ENCODE measurements around the gene ADARB2. TPM values are rescaled to one million over a fixed set of nuclear protein-coding genes. Genes with fewer than 3 reads are reported as not detected.

ADARB2 gene
- total and polyA plus RNA-seq, 4 experiments from 2014 or later, result 13.5 to 14.1 TPM; not detected in 2

DNA sequence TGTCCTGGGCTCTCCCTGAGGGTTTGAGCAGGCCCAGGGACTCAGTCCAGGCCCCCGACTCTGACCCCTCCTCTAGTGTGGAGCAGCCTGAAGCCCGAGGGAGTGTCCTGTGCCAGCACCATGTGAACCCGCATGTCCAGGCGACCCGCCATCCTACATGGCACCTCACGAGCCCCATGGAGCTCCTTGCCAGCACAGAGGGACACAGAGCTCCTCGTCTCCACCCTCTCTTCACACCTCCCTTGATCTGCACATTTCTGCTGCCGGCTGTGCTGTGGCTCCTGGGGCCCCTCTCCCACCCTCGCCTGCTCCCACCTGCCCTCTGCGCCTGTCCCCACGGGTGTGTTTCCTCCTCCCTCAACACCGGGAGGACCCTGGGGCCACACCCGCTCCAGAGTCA lies 103.5 kb downstream of the ADARB2 start:
- Histone ChIP-seq H3K4me1 (ENCODE audit: insufficient read depth, low read length) (no peaks in the 10 kb centered on the region), H3K27ac (ENCODE audit: low read depth, low read length) (no peak overlapping the region), H3K9me3 (ENCODE audit: control insufficient read depth in 1 of 2, low read length in 2 of 2) (no peaks in the 10 kb centered on the region), H3K4me3 (ENCODE audit: low read length in 2 of 2) (no peak overlapping the region), H3K27me3 (ENCODE audit: insufficient read depth, low read length) (no peaks in the 10 kb centered on the region), H3K36me3 (ENCODE audit: insufficient read depth, low read length) (no peaks in the 10 kb centered on the region)
- CTCF ChIA-PET (ENCODE audit: partially characterized antibody), result no interaction called here
- POLR2A ChIA-PET (ENCODE audit: partially characterized antibody), result no interaction called here
- H3K4me3 Mint-ChIP-seq, result no peak overlapping the region
- H3K9me3 Mint-ChIP-seq, result no peaks in the 10 kb centered on the region
- peaks cover 14% of the 10 kb centered on the region in 2 donors for H3K27me3 Mint-ChIP-seq
- peaks cover 0 to 7% (median 0%) of the 10 kb centered on the region in 4 donors for H3K4me1 Mint-ChIP-seq
- no peaks in the 10 kb centered on the region for H3K36me3 Mint-ChIP-seq
- DNase-seq, result no peak
- intact Hi-C loops (cut with micrococcal nuclease), result no loop called here
- peak overlapping the region in 1 of 7 donors; percentile 20 for H3K27ac Mint-ChIP-seq

DNA sequence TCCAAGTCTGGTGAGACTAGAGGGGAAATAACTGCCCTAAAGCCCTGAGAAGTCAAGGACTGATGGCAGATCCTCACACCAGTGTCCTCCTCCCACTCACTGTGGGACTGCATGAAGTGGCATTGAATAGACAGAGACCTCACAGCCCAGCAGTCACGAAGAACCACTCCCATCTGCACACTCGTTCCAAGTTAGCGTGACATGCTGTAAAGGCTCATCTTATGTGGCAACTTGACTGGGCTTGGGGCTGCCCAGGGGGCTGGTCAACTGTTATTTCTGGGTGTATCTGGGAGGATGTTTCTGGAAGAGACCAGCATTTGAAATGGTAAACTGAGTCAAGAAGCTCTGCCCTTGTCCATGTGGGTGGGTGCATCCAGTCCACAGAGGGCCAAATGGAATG lies 104.7 kb downstream of the ADARB2 start:
- Histone ChIP-seq H3K36me3 (ENCODE audit: insufficient read depth, low read length) (no peaks in the 10 kb centered on the region), H3K4me3 (ENCODE audit: low read length in 2 of 2) (no peak overlapping the region), H3K27ac (ENCODE audit: low read depth, low read length) (no peak overlapping the region), H3K4me1 (ENCODE audit: insufficient read depth, low read length) (no peaks in the 10 kb centered on the region), H3K9me3 (ENCODE audit: control insufficient read depth in 1 of 2, low read length in 2 of 2) (no peaks in the 10 kb centered on the region), H3K27me3 (ENCODE audit: insufficient read depth, low read length) (no peaks in the 10 kb centered on the region)
- Mint-ChIP-seq H3K36me3 (no peaks in the 10 kb centered on the region), H3K4me1 (peaks cover 0 to 7% (median 0%) of the 10 kb centered on the region in 4 donors), H3K4me3 (no peak overlapping the region), H3K27ac (no peak overlapping the region), H3K27me3 (peaks cover 14% of the 10 kb centered on the region in 2 donors), H3K9me3 (no peaks in the 10 kb centered on the region)
- ChIA-PET CTCF (ENCODE audit: partially characterized antibody) (no interaction called here), POLR2A (ENCODE audit: partially characterized antibody) (no interaction called here)
- intact Hi-C loops (cut with micrococcal nuclease), result no loop called here
- no peak for DNase-seq

DNA sequence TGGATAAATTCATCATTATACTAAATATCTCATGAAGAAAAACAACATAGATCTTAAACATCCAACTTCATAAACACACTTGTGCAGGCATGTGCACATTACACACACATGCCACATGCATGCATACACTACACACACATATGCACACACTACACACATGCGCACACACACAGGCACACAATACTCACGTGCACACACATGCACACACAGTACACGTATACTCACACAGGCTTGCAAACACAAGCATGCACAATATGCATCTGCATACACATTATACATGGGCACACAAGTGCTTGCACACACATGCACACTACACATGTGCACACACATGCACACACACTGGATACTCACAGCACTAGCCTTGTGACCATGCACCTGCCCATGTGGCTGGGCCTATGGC lies 105.2 kb downstream of the ADARB2 start:
- Mint-ChIP-seq H3K9me3 (no peaks in the 10 kb centered on the region), H3K27ac (no peak overlapping the region), H3K27me3 (peaks cover 14 to 16% of the 10 kb centered on the region in 2 donors), H3K4me3 (no peak overlapping the region), H3K4me1 (peaks cover 0 to 7% (median 0%) of the 10 kb centered on the region in 4 donors), H3K36me3 (no peaks in the 10 kb centered on the region)
- intact Hi-C loops (cut with micrococcal nuclease), result no loop called here
- no peaks in the 10 kb centered on the region for H3K4me1 ChIP-seq (ENCODE audit: insufficient read depth, low read length)
- ChIA-PET POLR2A (ENCODE audit: partially characterized antibody) (no interaction called here), CTCF (ENCODE audit: partially characterized antibody) (no interaction called here)
- no peaks in the 10 kb centered on the region for H3K27me3 ChIP-seq (ENCODE audit: insufficient read depth, low read length)
- DNase-seq, result no peak
- H3K27ac ChIP-seq (ENCODE audit: low read depth, low read length), result no peak overlapping the region
- no peaks in the 10 kb centered on the region for H3K9me3 ChIP-seq (ENCODE audit: control insufficient read depth in 1 of 2, low read length in 2 of 2)
- H3K4me3 ChIP-seq (ENCODE audit: low read length in 2 of 2), result no peak overlapping the region
- H3K36me3 ChIP-seq (ENCODE audit: insufficient read depth, low read length), result no peaks in the 10 kb centered on the region

GRCh38 chr10:1631282-1631681 lies 106.0 kb downstream of the ADARB2 start:
- ChIA-PET CTCF (ENCODE audit: partially characterized antibody) (no interaction called here), POLR2A (ENCODE audit: partially characterized antibody) (no interaction called here)
- H3K36me3 ChIP-seq (ENCODE audit: insufficient read depth, low read length), result no peaks in the 10 kb centered on the region
- H3K27ac ChIP-seq (ENCODE audit: low read depth, low read length), result no peak overlapping the region
- Mint-ChIP-seq H3K4me1 (peaks cover 0 to 7% (median 0%) of the 10 kb centered on the region in 4 donors), H3K4me3 (no peak overlapping the region), H3K36me3 (no peaks in the 10 kb centered on the region), H3K27me3 (peaks cover 14 to 16% of the 10 kb centered on the region in 2 donors), H3K9me3 (no peaks in the 10 kb centered on the region), H3K27ac (peak overlapping the region in 1 of 7 donors; percentile 56)
- peak in 2 of 5 donors; percentile 1 to 6 for DNase-seq
- no peaks in the 10 kb centered on the region for H3K27me3 ChIP-seq (ENCODE audit: insufficient read depth, low read length)
- no peaks in the 10 kb centered on the region for H3K4me1 ChIP-seq (ENCODE audit: insufficient read depth, low read length)
- intact Hi-C loops (cut with micrococcal nuclease), result no loop called here
- H3K4me3 ChIP-seq (ENCODE audit: low read length in 2 of 2), result no peak overlapping the region
- H3K9me3 ChIP-seq (ENCODE audit: control insufficient read depth in 1 of 2, low read length in 2 of 2), result no peaks in the 10 kb centered on the region

- Histone ChIP-seq H3K27me3 (ENCODE audit: insufficient read depth, low read length) (no peaks in the 10 kb centered on the region), H3K4me3 (ENCODE audit: low read length in 2 of 2) (no peak overlapping the region), H3K4me1 (ENCODE audit: insufficient read depth, low read length) (no peaks in the 10 kb centered on the region), H3K36me3 (ENCODE audit: insufficient read depth, low read length) (no peaks in the 10 kb centered on the region), H3K9me3 (ENCODE audit: control insufficient read depth in 1 of 2, low read length in 2 of 2) (no peaks in the 10 kb centered on the region), H3K27ac (ENCODE audit: low read depth, low read length) (no peak overlapping the region)
- Mint-ChIP-seq H3K27me3 (peaks cover 9 to 10% of the 10 kb centered on the region in 2 donors), H3K4me1 (peaks cover 0 to 7% (median 0%) of the 10 kb centered on the region in 4 donors), H3K27ac (no peak overlapping the region), H3K36me3 (no peaks in the 10 kb centered on the region), H3K4me3 (no peak overlapping the region), H3K9me3 (no peaks in the 10 kb centered on the region)
- intact Hi-C loops (cut with micrococcal nuclease), result no loop called here
- no peak for DNase-seq
- CTCF ChIA-PET (ENCODE audit: partially characterized antibody), result no interaction called here
- POLR2A ChIA-PET (ENCODE audit: partially characterized antibody), result no interaction called here
These were observed 107.0 kb downstream of the ADARB2 start for GRCh38 chr10:1630304-1630703.

GRCh38 chr10:1629326-1630198 lies 107.8 kb downstream of the ADARB2 start:
- H3K36me3 Mint-ChIP-seq, result no peaks in the 10 kb centered on the region

GRCh38 chr10:1628757-1629156 lies 108.6 kb downstream of the ADARB2 start:
- no peak overlapping the region for H3K4me3 Mint-ChIP-seq
- ChIA-PET POLR2A (ENCODE audit: partially characterized antibody) (no interaction called here), CTCF (ENCODE audit: partially characterized antibody) (no interaction called here)
- DNase-seq, result no peak
- no peaks in the 10 kb centered on the region for H3K36me3 ChIP-seq (ENCODE audit: insufficient read depth, low read length)
- no peaks in the 10 kb centered on the region for H3K9me3 ChIP-seq (ENCODE audit: control insufficient read depth in 1 of 2, low read length in 2 of 2)
- H3K27me3 Mint-ChIP-seq, result peaks cover 7 to 8% of the 10 kb centered on the region in 2 donors
- intact Hi-C loops (cut with micrococcal nuclease), result no loop called here
- no peaks in the 10 kb centered on the region for H3K9me3 Mint-ChIP-seq
- peaks cover 0 to 12% (median 0%) of the 10 kb centered on the region in 4 donors for H3K4me1 Mint-ChIP-seq
- no peak overlapping the region for H3K27ac Mint-ChIP-seq
- no peak overlapping the region for H3K4me3 ChIP-seq (ENCODE audit: low read length in 2 of 2)
- no peaks in the 10 kb centered on the region for H3K4me1 ChIP-seq (ENCODE audit: insufficient read depth, low read length)
- no peak overlapping the region for H3K27ac ChIP-seq (ENCODE audit: low read depth, low read length)
- H3K27me3 ChIP-seq (ENCODE audit: insufficient read depth, low read length), result no peaks in the 10 kb centered on the region
- no peaks in the 10 kb centered on the region for H3K36me3 Mint-ChIP-seq

More at GRCh38 chr10:1629326-1630198, 107.8 kb downstream of the ADARB2 start:
- H3K36me3 ChIP-seq (ENCODE audit: insufficient read depth, low read length), result no peaks in the 10 kb centered on the region
- no peaks in the 10 kb centered on the region for H3K4me1 ChIP-seq (ENCODE audit: insufficient read depth, low read length)
- H3K4me1 Mint-ChIP-seq, result peaks cover 0 to 7% (median 0%) of the 10 kb centered on the region in 4 donors
- ChIA-PET POLR2A (ENCODE audit: partially characterized antibody) (no interaction called here), CTCF (ENCODE audit: partially characterized antibody) (no interaction called here)
- H3K27me3 ChIP-seq (ENCODE audit: insufficient read depth, low read length), result no peaks in the 10 kb centered on the region
- intact Hi-C loops (cut with micrococcal nuclease), result no loop called here
- DNase-seq, result no peak
- peaks cover 7 to 8% of the 10 kb centered on the region in 2 donors for H3K27me3 Mint-ChIP-seq
- no peak overlapping the region for H3K4me3 Mint-ChIP-seq
- no peak overlapping the region for H3K4me3 ChIP-seq (ENCODE audit: low read length in 2 of 2)
- no peak overlapping the region for H3K27ac ChIP-seq (ENCODE audit: low read depth, low read length)
- H3K27ac Mint-ChIP-seq, result no peak overlapping the region
- no peaks in the 10 kb centered on the region for H3K9me3 ChIP-seq (ENCODE audit: control insufficient read depth in 1 of 2, low read length in 2 of 2)
- no peaks in the 10 kb centered on the region for H3K9me3 Mint-ChIP-seq
